IPS-18c (cell line): ENCODE data around the gene WBP4.
"Not testable (repeated sequence)": the region's sequence is repeated elsewhere in the genome, so short reads cannot be mapped to it uniquely, and the experiment has no call there.

Experiments used
- H3K4me3 ChIP-seq: 2 replicates; pipeline ENCODE4 v1.7.0; 2013; ENCODE audit warnings: low read depth, mild to moderate bottlenecking, low read length, moderate library complexity; ENCODE audit not compliant: insufficient read depth
- H3K9me3 ChIP-seq: one replicate; pipeline ENCODE4 v1.6.1; 2013; ENCODE audit warnings: mild to moderate bottlenecking, low read length, moderate library complexity; ENCODE audit not compliant: control insufficient read depth, insufficient read depth

WBP4 gene

GRCh38 chr13:41130356-41130755, 69.0 kb downstream of the WBP4 start:
- Histone ChIP-seq H3K4me3 (no peak overlapping the region), H3K9me3 (no peaks in the 10 kb centered on the region)

GRCh38 chr13:41131189-41131588, 69.9 kb downstream of the WBP4 start:
- not testable (repeated sequence) for H3K4me3 ChIP-seq, H3K9me3 ChIP-seq

GRCh38 chr13:41131660-41132511, 70.6 kb downstream of the WBP4 start:
- H3K4me3 ChIP-seq = peak overlapping the region; percentile 73

GRCh38 chr13:41132512-41133152, 71.3 kb downstream of the WBP4 start, which contains the start of gene KBTBD6:
Gene KBTBD6 (minus strand): TSS chr13:41132802. CDS start chr13:41132511, 291 bp downstream.
- H3K9me3 ChIP-seq = no peaks in the 10 kb centered on the region

More at GRCh38 chr13:41131660-41132511, 70.6 kb downstream of the WBP4 start:
- not testable (repeated sequence) for H3K9me3 ChIP-seq

More at GRCh38 chr13:41132512-41133152, 71.3 kb downstream of the WBP4 start, which contains the start of gene KBTBD6:
- H3K4me3 ChIP-seq = peak within 1 kb of the TSS; percentile 73
